Mesenchymal stem cell (in vitro differentiated cells and primary cell): ENCODE data around the gene PLA2G4C.
A peak's percentile ranks its signal among the peaks of the same experiment; 100 is the strongest.

Experiments used
- DNase-seq: peaks from one replicate; pipeline ENCODE4 v3.0.0-alpha.2; 2013
- H2AFZ ChIP-seq: one replicate; pipeline ENCODE4 v1.6.1; 2013; ENCODE audit warnings: low read depth, mild to moderate bottlenecking, control low read depth, inconsistent platforms, low read length, moderate library complexity
- H2AK5ac ChIP-seq: 2 replicates; pipeline ENCODE4 v1.6.1; 2013; ENCODE audit warnings: low read length, moderate library complexity, mild to moderate bottlenecking, inconsistent platforms; ENCODE audit not compliant: severe bottlenecking
- H2BK120ac ChIP-seq: one replicate; pipeline ENCODE4 v1.6.1; 2013; ENCODE audit warnings: low read depth, mild to moderate bottlenecking, inconsistent platforms, low read length, moderate library complexity
- H2BK12ac ChIP-seq, 2 experiments: one replicate each; pipeline ENCODE4 v1.6.1; 2013; ENCODE audit warnings: inconsistent platforms in 2 of 2, low read length in 2 of 2, mild to moderate bottlenecking in 2 of 2, moderate library complexity in 2 of 2, control low read depth in 1 of 2
- H2BK15ac ChIP-seq: one replicate; pipeline ENCODE4 v1.6.1; 2013; ENCODE audit warnings: mild to moderate bottlenecking, low read depth, inconsistent platforms; ENCODE audit not compliant: poor library complexity, severe bottlenecking
- H2BK5ac ChIP-seq: 2 replicates; pipeline ENCODE4 v1.6.1; 2013; ENCODE audit warnings: low read depth, mild to moderate bottlenecking, low read length, control low read depth, inconsistent platforms; ENCODE audit not compliant: poor library complexity, severe bottlenecking
- H3K14ac ChIP-seq, 2 experiments: one replicate each; pipeline ENCODE4 v1.6.1; 2013; ENCODE audit warnings: inconsistent platforms in 2 of 2, low read length in 2 of 2, control low read depth in 1 of 2, mild to moderate bottlenecking in 1 of 2, moderate library complexity in 1 of 2
- H3K18ac ChIP-seq, 2 experiments: one replicate each; pipeline ENCODE4 v1.6.1; 2013; ENCODE audit warnings: inconsistent platforms in 2 of 2, low read length in 2 of 2, control low read depth in 1 of 2, low read depth in 1 of 2, mild to moderate bottlenecking in 1 of 2
- H3K23ac ChIP-seq, 2 experiments: one replicate each; pipeline ENCODE4 v1.6.1; 2013; ENCODE audit warnings: inconsistent platforms in 2 of 2, low read length in 2 of 2, mild to moderate bottlenecking in 2 of 2, moderate library complexity in 2 of 2, control low read depth in 1 of 2
- H3K27ac ChIP-seq: 2 replicates; pipeline ENCODE4 v1.5.1; 2013; ENCODE audit warnings: mild to moderate bottlenecking, moderate library complexity, low read length, control low read depth, inconsistent platforms; ENCODE audit not compliant: poor library complexity, severe bottlenecking
- H3K27me3 ChIP-seq, 2 experiments: 2 replicates each; pipeline versions ENCODE4 v1.6.1 to v1.7.0; 2013; ENCODE audit warnings: low read length in 2 of 2, mild to moderate bottlenecking in 2 of 2, moderate library complexity in 2 of 2, control low read depth in 1 of 2, inconsistent platforms in 1 of 2; ENCODE audit not compliant: control insufficient read depth in 1 of 2, insufficient read depth in 1 of 2
- H3K36me3 ChIP-seq, 2 experiments: 2 replicates each; pipeline versions ENCODE4 v1.6.1 to v1.7.0; 2013; ENCODE audit warnings: low read length in 2 of 2, control low read depth in 1 of 2, inconsistent platforms in 1 of 2, low read depth in 1 of 2, mild to moderate bottlenecking in 1 of 2; ENCODE audit not compliant: insufficient read depth in 2 of 2, control insufficient read depth in 1 of 2
- H3K4ac ChIP-seq, 2 experiments: one replicate each; pipeline ENCODE4 v1.6.1; 2013; ENCODE audit warnings: inconsistent platforms in 2 of 2, low read length in 2 of 2, mild to moderate bottlenecking in 2 of 2, moderate library complexity in 2 of 2, control low read depth in 1 of 2, low read depth in 1 of 2
- H3K4me1 ChIP-seq: 2 replicates; pipeline ENCODE4 v1.6.1; 2013; ENCODE audit warnings: low read depth, low read length, control low read depth; ENCODE audit not compliant: control insufficient read depth, insufficient read depth
- H3K4me2 ChIP-seq: 2 replicates; pipeline ENCODE4 v1.6.1; 2013; ENCODE audit warnings: low read length, mild to moderate bottlenecking, inconsistent platforms; ENCODE audit not compliant: poor library complexity, severe bottlenecking
- H3K4me3 ChIP-seq, 2 experiments: 2 replicates each; pipeline versions ENCODE4 v1.5.1 to v1.7.0; 2013; ENCODE audit warnings: low read length in 2 of 2, mild to moderate bottlenecking in 2 of 2, control low read depth in 1 of 2, low read depth in 1 of 2; ENCODE audit not compliant: insufficient read depth in 1 of 2
- H3K79me1 ChIP-seq: replicated peaks from 2 replicates; pipeline ENCODE4 v1.6.1; 2013; ENCODE audit warnings: mild to moderate bottlenecking, control low read depth, low read length, inconsistent platforms; ENCODE audit not compliant: poor library complexity, severe bottlenecking
- H3K9ac ChIP-seq: 2 replicates; pipeline ENCODE4 v1.7.0; 2013; ENCODE audit warnings: mild to moderate bottlenecking, low read length, moderate library complexity
- H3K9me3 ChIP-seq: 2 replicates; pipeline ENCODE4 v1.7.0; 2013; ENCODE audit warnings: mild to moderate bottlenecking, low read length; ENCODE audit not compliant: control insufficient read depth
- H4K8ac ChIP-seq: one replicate; pipeline ENCODE4 v1.6.1; 2013; ENCODE audit warnings: inconsistent platforms, mild to moderate bottlenecking, low read length, moderate library complexity
- H4K91ac ChIP-seq: one replicate; pipeline ENCODE4 v1.6.1; 2013; ENCODE audit warnings: mild to moderate bottlenecking, low read length, inconsistent platforms
- WGBS: methylation state at CpG from one replicate; pipeline ENCODE4 v1.1.7; 2013; ENCODE audit warnings: mixed read lengths; 5-methylcytosine and 5-hydroxymethylcytosine counted together

The PLA2G4C gene

DNA sequence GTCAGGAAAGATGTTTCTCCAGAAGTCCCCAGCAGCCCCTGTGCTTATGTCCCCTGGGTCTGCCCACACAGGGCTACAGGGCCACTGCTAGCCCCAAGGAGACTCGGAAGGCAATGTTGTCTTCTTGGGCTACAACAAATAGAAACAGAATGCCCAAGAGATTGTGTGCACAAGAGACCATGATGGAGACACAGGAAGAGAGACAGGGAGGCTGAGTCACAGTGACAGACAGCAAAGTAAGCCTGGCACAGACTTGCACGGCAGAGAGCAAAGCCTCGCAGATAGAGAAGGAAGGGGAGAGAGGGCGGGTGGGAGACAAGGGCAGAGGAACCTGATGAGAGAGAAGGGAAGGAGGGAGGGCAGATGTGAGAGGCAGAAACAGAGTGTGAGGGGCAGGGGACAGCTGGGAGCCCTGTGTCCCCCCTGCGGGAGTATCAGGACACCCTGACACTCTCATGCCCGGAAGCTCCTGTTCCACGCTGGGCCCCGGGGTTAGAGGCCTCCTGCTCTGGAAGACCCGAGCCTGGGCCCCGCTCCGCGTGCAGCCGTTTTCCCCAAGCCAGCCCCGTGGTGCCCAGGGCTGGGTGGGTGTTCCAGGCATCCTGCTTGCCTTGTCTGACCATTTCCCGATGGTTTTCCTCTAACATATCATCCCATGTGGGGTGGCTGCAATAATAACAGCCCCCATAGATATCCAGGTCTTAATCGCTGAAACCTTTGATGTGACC, 2.7 kb upstream of the PLA2G4C start:
- Histone ChIP-seq H3K27me3 (no peaks in the 10 kb centered on the region), H2AFZ (no peak overlapping the region), H3K79me1 (no peaks in the 10 kb centered on the region), H2BK5ac (no peak overlapping the region), H2BK12ac (no peak overlapping the region), H2AK5ac (no peak overlapping the region), H3K18ac (no peak overlapping the region), H4K8ac (no peak overlapping the region), H3K4me3 (no peak overlapping the region), H2BK15ac (no peak overlapping the region), H3K9me3 (no peaks in the 10 kb centered on the region), H3K9ac (no peak overlapping the region), H3K4ac (no peak overlapping the region), H3K14ac (no peak overlapping the region), H2BK120ac (no peak overlapping the region), H4K91ac (no peak overlapping the region), H3K27ac (no peak overlapping the region), H3K4me1 (peaks cover 14% of the 10 kb centered on the region), H3K4me2 (no peak overlapping the region), H3K36me3 (peaks cover 8 to 19% of the 10 kb centered on the region in 2 experiments), H3K23ac (no peak overlapping the region)
- no peak for DNase-seq
- WGBS = 90% methylated on average over 16 of the region's 16 CpGs

DNA sequence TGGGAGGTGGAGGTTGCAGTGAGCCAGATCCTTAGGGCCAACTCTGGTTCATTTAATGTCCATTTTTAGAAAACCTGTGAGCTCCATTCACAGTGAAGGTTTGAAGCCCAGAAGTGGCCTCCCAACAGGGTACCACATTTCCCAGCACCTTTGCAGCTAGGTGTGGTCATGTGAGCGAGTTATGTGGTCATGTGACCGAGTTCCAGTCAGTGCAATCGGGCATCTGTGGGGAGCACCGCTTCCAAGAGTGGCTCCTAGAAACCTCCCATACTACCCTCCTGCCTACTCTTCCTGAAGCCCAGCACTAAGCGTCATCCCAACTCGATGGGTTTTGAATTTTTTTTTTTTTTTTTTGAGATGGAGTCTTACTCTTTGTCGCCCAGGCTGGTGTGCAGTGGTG, 663 bp upstream of the PLA2G4C start:
- Histone ChIP-seq H3K9me3 (no peaks in the 10 kb centered on the region), H3K4me1 (peaks cover 18% of the 10 kb centered on the region), H3K14ac (no peak overlapping the region), H3K4ac (no peak overlapping the region), H3K79me1 (no peaks in the 10 kb centered on the region), H4K8ac (no peak overlapping the region), H2AFZ (no peak overlapping the region), H3K36me3 (peaks cover 0 to 12% of the 10 kb centered on the region in 2 experiments), H3K18ac (no peak overlapping the region), H2BK5ac (no peak overlapping the region), H3K27ac (no peak overlapping the region), H3K23ac (no peak overlapping the region), H3K4me3 (peak overlapping the region in 1 of 2 experiments; percentile 83), H4K91ac (no peak overlapping the region), H2BK15ac (no peak overlapping the region), H3K4me2 (no peak overlapping the region), H3K27me3 (peaks cover 0 to 4% of the 10 kb centered on the region in 2 experiments), H2BK120ac (no peak overlapping the region), H2BK12ac (no peak overlapping the region), H2AK5ac (no peak overlapping the region), H3K9ac (peak overlapping the region; percentile 96)
- WGBS = 90% methylated on average over 6 of the region's 7 CpGs
- no peak for DNase-seq

- H2AFZ ChIP-seq = no peak overlapping the region
- H4K8ac ChIP-seq = no peak overlapping the region
- H2AK5ac ChIP-seq = no peak overlapping the region
- no peak overlapping the region for H3K14ac ChIP-seq
- no peak for DNase-seq
- H3K9me3 ChIP-seq = no peaks in the 10 kb centered on the region
- no peak overlapping the region for H3K18ac ChIP-seq
- H3K4me2 ChIP-seq = no peak overlapping the region
- H3K36me3 ChIP-seq = no peaks in the 10 kb centered on the region
- no peak overlapping the region for H2BK120ac ChIP-seq
- H2BK5ac ChIP-seq = no peak overlapping the region
- 86% methylated on average over 15 of the region's 15 CpGs for WGBS
- H3K4me1 ChIP-seq = peaks cover 18% of the 10 kb centered on the region
- H3K4me3 ChIP-seq = no peak overlapping the region
- H3K23ac ChIP-seq = no peak overlapping the region
- no peak overlapping the region for H3K9ac ChIP-seq
- H4K91ac ChIP-seq = no peak overlapping the region
- peaks cover 4 to 12% of the 10 kb centered on the region in 2 experiments for H3K27me3 ChIP-seq
- H3K4ac ChIP-seq = no peak overlapping the region
- no peak overlapping the region for H2BK15ac ChIP-seq
- H3K27ac ChIP-seq = no peak overlapping the region
- no peaks in the 10 kb centered on the region for H3K79me1 ChIP-seq
- no peak overlapping the region for H2BK12ac ChIP-seq
Measured at GRCh38 chr19:48108997-48109782, 1.4 kb downstream of the PLA2G4C start.

DNA sequence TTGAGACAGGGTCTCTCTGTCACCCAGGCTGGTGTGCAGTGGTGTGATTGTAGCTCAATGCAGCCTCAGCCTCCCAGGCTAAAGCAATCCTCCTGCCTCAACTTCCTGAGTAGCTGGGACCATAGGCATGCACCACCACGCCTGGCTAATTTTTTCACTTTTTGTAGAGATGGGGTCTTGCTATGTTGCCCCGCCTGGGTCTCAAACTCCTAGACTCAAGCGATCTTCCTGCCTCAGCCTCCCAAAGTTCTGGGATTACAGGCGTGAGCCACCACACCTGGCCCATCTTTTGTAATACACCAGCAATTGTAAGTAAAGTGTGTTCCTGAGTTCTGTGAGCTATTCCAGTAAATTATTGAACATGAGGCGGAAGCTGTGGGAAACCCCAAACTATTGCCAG, 6.7 kb downstream of the PLA2G4C start:
- Histone ChIP-seq H3K18ac (no peak overlapping the region), H3K9ac (no peak overlapping the region), H3K14ac (no peak overlapping the region), H3K9me3 (no peaks in the 10 kb centered on the region), H3K27me3 (peaks cover 4 to 26% of the 10 kb centered on the region in 2 experiments), H3K36me3 (no peaks in the 10 kb centered on the region), H3K4me3 (no peak overlapping the region), H2AK5ac (no peak overlapping the region), H2BK5ac (no peak overlapping the region), H3K23ac (no peak overlapping the region), H2BK12ac (no peak overlapping the region), H3K4me1 (peaks cover 4% of the 10 kb centered on the region), H2BK120ac (no peak overlapping the region), H3K27ac (no peak overlapping the region), H2BK15ac (no peak overlapping the region), H2AFZ (no peak overlapping the region), H3K4me2 (no peak overlapping the region), H4K8ac (no peak overlapping the region), H3K79me1 (no peaks in the 10 kb centered on the region), H3K4ac (no peak overlapping the region), H4K91ac (no peak overlapping the region)
- WGBS = 90% methylated on average over 5 of the region's 5 CpGs
- no peak for DNase-seq
